Measurements from ENCODE around the gene RPS23. TPM values are rescaled to one million over a fixed set of nuclear protein-coding genes. Genes with fewer than 3 reads are reported as not detected.

RPS23 gene
- 2,559 and 2,561 TPM in 2 replicates for total RNA-seq (2021; fragmentation: NEBNext Ultra II Directional; extraction: Animal tissue kit (Norgen Biotek cat#: 25700))
- polyA plus RNA-seq (2011; rRNA removed), result 2,869 and 4,867 TPM in 2 replicates
- 6,096 TPM for polyA plus RNA-seq (2011; cell fraction: cytosol; rRNA removed)
- polyA plus RNA-seq (2011; cell fraction: nucleus; rRNA removed), result 1,659 TPM
- polyA plus RNA-seq (2012, experiment 1 of 2), result 4,061 to 6,536 TPM (median 5,485 TPM) in 4 replicates
- 4,122 TPM for polyA plus RNA-seq (2012, experiment 2 of 2)
- polyA plus RNA-seq (2013, experiment 1 of 2), result 3,517 TPM
- polyA plus RNA-seq (2013, experiment 2 of 2), result 3,428 TPM
- 1,403 and 1,559 TPM in 2 replicates for polyA minus RNA-seq (2011; rRNA and poly(A)+ RNA removed)
- polyA minus RNA-seq (2011; cell fraction: cytosol; rRNA and poly(A)+ RNA removed), result 652 TPM
- 457 TPM for polyA minus RNA-seq (2011; cell fraction: nucleus; rRNA and poly(A)+ RNA removed)
- long read RNA-seq, experiment 1, transcript RPS23-201 (4 exons, 3,437 nt), result major isoform, 1,532 of 2,059 reads
- long read RNA-seq, experiment 1, transcript RPS23-203 (3 exons, 576 nt), result minor isoform, 415 of 2,059 reads
- long read RNA-seq, experiment 1, partial matches to known transcripts, result 48 of 2,059 reads
- long read RNA-seq, experiment 1, other reads (novel, unspliced or antisense), result 60 of 2,059 reads
- long read RNA-seq, experiment 2, transcript RPS23-201 (4 exons, 3,437 nt), result major isoform, 47 of 79 reads
- long read RNA-seq, experiment 2, transcript RPS23-203 (3 exons, 576 nt), result minor isoform, 28 of 79 reads
- long read RNA-seq, experiment 2, partial matches to known transcripts, result 0 of 79 reads
- long read RNA-seq, experiment 2, other reads (novel, unspliced or antisense), result 4 of 79 reads

- Histone ChIP-seq H4K20me1 (replicated peaks in 1 of 2; ENCODE audit: control insufficient read depth in 1 of 2, insufficient read depth in 2 of 2, low read length in 2 of 2) (no peaks in the 10 kb centered on the region), H3K14ac (ENCODE audit: insufficient read length) (no peak within 1 kb of the TSS), H2AFZ (ENCODE audit: low read length) (no peak within 1 kb of the TSS), H3K27ac (ENCODE audit: low read depth, low read length) (peak within 1 kb of the TSS; percentile 92), H3K4me3 (ENCODE audit: extremely low read depth in 1 of 4, insufficient read depth in 2 of 4, low read depth in 3 of 4, low read length in 4 of 4) (peak within 1 kb of the TSS; percentile 98 to 100 (median 99)), H3K4me1 (replicated peaks in 1 of 4; ENCODE audit: control insufficient read depth in 3 of 4, insufficient read depth in 4 of 4, low read length in 3 of 4) (peaks cover 3 to 7% (median 6%) of the 10 kb centered on the region in 4 experiments; a peak in 6 of 7 replicates), H3K9ac (replicated peaks in 1 of 4; ENCODE audit: extremely low read depth in 1 of 4, low read depth in 3 of 4, low read length in 3 of 4) (peak within 1 kb of the TSS; percentile 97 to 99 (median 98)), H2BK5ac (ENCODE audit: low read depth, low read length) (peak within 1 kb of the TSS; percentile 92), H2BK12ac (ENCODE audit: low read depth, low read length) (no peak within 1 kb of the TSS), H4K8ac (ENCODE audit: extremely low read depth, insufficient read depth, low read length) (peak within 1 kb of the TSS; percentile 60; the same call in 1 of the 2 replicates), H4K91ac (replicated peaks; ENCODE audit: insufficient read length, low read length) (peak within 1 kb of the TSS; percentile 4), H3K27me3 (replicated peaks in 1 of 4; ENCODE audit: control insufficient read depth in 3 of 4, extremely low read depth in 1 of 4, insufficient read depth in 3 of 4, low read length in 3 of 4) (no peaks in the 10 kb centered on the region), H3K79me2 (ENCODE audit: control insufficient read depth in 1 of 2, insufficient read depth in 2 of 2, low read length in 2 of 2) (peaks cover 5 to 19% of the 10 kb centered on the region in 2 experiments; a peak in 3 of 4 replicates), H3K79me1 (ENCODE audit: low read depth, low read length) (no peaks in the 10 kb centered on the region; the same call in 1 of the 2 replicates), H2BK20ac (ENCODE audit: low read length) (no peak within 1 kb of the TSS), H3K36me3 (ENCODE audit: control insufficient read depth in 2 of 4, insufficient read depth in 4 of 4, low read length in 3 of 4) (peaks cover 15 to 36% (median 22%) of the 10 kb centered on the region in 4 experiments), H2BK15ac (ENCODE audit: low read length) (no peak within 1 kb of the TSS), H3K18ac (ENCODE audit: extremely low read depth, low read length) (peak within 1 kb of the TSS; percentile 88), H2BK120ac (replicated peaks; ENCODE audit: low read depth, low read length) (peak within 1 kb of the TSS; percentile 83), H2AK5ac (ENCODE audit: low read depth, low read length) (peak within 1 kb of the TSS; percentile 58; the same call in 1 of the 2 replicates), H4K5ac (ENCODE audit: insufficient read length, low read depth, low read length) (peak within 1 kb of the TSS; percentile 97), H3K4ac (replicated peaks; ENCODE audit: insufficient read length, low read depth, low read length) (peak within 1 kb of the TSS; percentile 63), H3K9me3 (ENCODE audit: insufficient read depth in 2 of 2, low read depth in 1 of 2, low read length in 1 of 2) (no peaks in the 10 kb centered on the region), H3K56ac (replicated peaks; ENCODE audit: insufficient read length, low read depth, low read length) (peak within 1 kb of the TSS; percentile 91), H3K4me2 (ENCODE audit: insufficient read depth in 1 of 2, low read depth in 2 of 2, low read length in 2 of 2) (peak within 1 kb of the TSS; percentile 52 to 83), H3K23ac (ENCODE audit: insufficient read length) (peak within 1 kb of the TSS; percentile 9), H3K23me2 (ENCODE audit: low read depth, low read length) (peaks cover 5% of the 10 kb centered on the region; the same call in 1 of the 2 replicates)
- DNase-seq (ENCODE audit: low read depth in 1 of 2, low spot score in 2 of 2) (peak in 1 of 2 experiments; percentile 89), FAIRE-seq (peak; percentile 72)
- ChIA-PET POLR2A (ENCODE audit: partially characterized antibody) (interaction anchor here (0.6 to 6.7 kb wide), 23 partner anchors 9 to 1454 kb away, joined by 3 to 120 read pairs (median 5); partner anchors contain the start of genes ATG10 and VCAN), CTCF (ENCODE audit: partially characterized antibody) (interaction anchor here (0.6 to 1.3 kb wide), 4 partner anchors 14 to 20 kb away, joined by 3 to 5 read pairs (median 3); no protein-coding TSS in a partner anchor)
- WGBS, 2 experiments (ENCODE audit: extremely low coverage in 1 of 2, insufficient coverage in 1 of 2, insufficient read length in 1 of 2, insufficient replicate concordance in 2 of 2, low coverage in 1 of 2, low lambda C conversion rate in 2 of 2, missing lambda C conversion rate in 1 of 2), result 2% methylated on average over 47 of the region's 60 CpGs; no CpG with 5 or more reads in 1 of the 2 experiments
- no peak for TF ChIP-seq ZNF274 (IDR thresholded peaks at IDR 0.05; ENCODE audit: borderline replicate concordance, extremely low read depth, low read length)
- no peak for TF ChIP-seq CTBP2 (IDR thresholded peaks at IDR 0.05; ENCODE audit: borderline replicate concordance, insufficient read depth, insufficient read length, low read length)
- no peak for TF ChIP-seq RAD21 (IDR thresholded peaks at IDR 0.05 in 1 of 2, conservative IDR thresholded peaks at IDR 0.05 in 1 of 2; ENCODE audit: low read depth in 2 of 2, low read length in 2 of 2)
- TF ChIP-seq CREB1 (IDR thresholded peaks at IDR 0.05), result peak; percentile 65; the same call in 1 of the 2 replicates
- TF ChIP-seq POU5F1 (IDR thresholded peaks at IDR 0.05; ENCODE audit: low read depth, low read length), result no peak
- no peak for TF ChIP-seq TCF12 (IDR thresholded peaks at IDR 0.05; ENCODE audit: low read depth, low read length)
- TF ChIP-seq TEAD4 (IDR thresholded peaks at IDR 0.05; ENCODE audit: low read depth, low read length), result no peak
Measured at GRCh38 chr5:82277987-82278710, at the start of gene RPS23. Gene RPS23, minus strand, starts transcription at chr5:82278354. Its CDS starts 31 bp downstream, at chr5:82278323.
